BJ (cell line): ENCODE data around the gene STXBP4. TPM values are rescaled to one million over a fixed set of nuclear protein-coding genes. Genes with fewer than 3 reads are reported as not detected.

Experiments used
- CTCF ChIA-PET: fragments of 350-600 bp; formaldehyde crosslinking; extraction: SDS; loops from one replicate; lab custom pipeline; 2021; ENCODE audit warnings: antibody characterized with exemption, inconsistent platforms; lab: Yijun Ruan, JAX
- POLR2A ChIA-PET: fragments of 300-600 bp; sonication (Branson Sonifier 250); formaldehyde crosslinking; extraction: SDS; loops from one replicate; lab custom pipeline; 2021; ENCODE audit warnings: antibody characterized with exemption; lab: Charles Lee
- DNase-seq: peaks from one replicate; pipeline ENCODE4 v3.0.0-alpha.2; 2011; ENCODE audit warnings: low read depth
- H3K27me3 ChIP-seq: 2 replicates; pipeline ENCODE4 v1.6.0; 2011; ENCODE audit warnings: low read length; ENCODE audit not compliant: control insufficient read depth, insufficient read depth
- H3K36me3 ChIP-seq: 2 replicates; pipeline ENCODE4 v1.5.1; 2011; ENCODE audit warnings: low read length; ENCODE audit not compliant: control insufficient read depth, insufficient read depth
- H3K4me3 ChIP-seq: 2 replicates; pipeline ENCODE4 v1.5.1; 2011; ENCODE audit warnings: low read depth, mild to moderate bottlenecking, control low read depth, low read length
- CTCF ChIP-seq: IDR thresholded peaks from 2 replicates; pipeline ENCODE4 v1.5.1; 2011; ENCODE audit warnings: low read depth, mild to moderate bottlenecking, control low read depth, inconsistent platforms, low read length, moderate library complexity; ENCODE audit not compliant: insufficient read depth
- polyA minus RNA-seq: library from RNA; depleted of rRNA, polyadenylated mRNA; stranded (reverse); fragments of >200 nt; gene quantifications from 2 replicates; pipeline ENCODE4 v1.2.3, GENCODE V29; 2011; rRNA and poly(A)+ RNA removed
- polyA plus RNA-seq: library from polyadenylated mRNA; depleted of rRNA; stranded (reverse); fragments of >200 nt; gene quantifications from 2 replicates; pipeline ENCODE4 v1.2.3, GENCODE V29; 2011; rRNA removed

STXBP4 gene
- polyA plus RNA-seq: 1.8 and 3.8 TPM in 2 replicates
- 2.6 and 3.0 TPM in 2 replicates for polyA minus RNA-seq

- no peak; the same call in 1 of the 2 replicates for TF ChIP-seq CTCF
- Histone ChIP-seq H3K4me3 (peak within 1 kb of the TSS; percentile 92), H3K36me3 (no peaks in the 10 kb centered on the region), H3K27me3 (no peaks in the 10 kb centered on the region)
- peak; percentile 83 for DNase-seq
- CTCF ChIA-PET: interaction anchor here (0.6 to 1.2 kb wide), 3 partner anchors 10 to 211 kb away, joined by 3 to 4 read pairs (median 3); no protein-coding TSS in a partner anchor
- POLR2A ChIA-PET: interaction anchor here (0.6 kb wide), 1 partner anchor 9 kb away, joined by 9 read pairs; no protein-coding TSS in a partner anchor
Observed at GRCh38 chr17:54968262-54968987, at the start of gene STXBP4, which contains the start of gene COX11. STXBP4 (plus strand) TSS chr17:54968765; CDS start chr17:54986220, 17,455 bp downstream. COX11 (minus strand) TSS chr17:54968654; CDS start chr17:54968646, 8 bp downstream.

- POLR2A ChIA-PET: no interaction called here
- no peak for TF ChIP-seq CTCF
- no peaks in the 10 kb centered on the region for H3K27me3 ChIP-seq
- CTCF ChIA-PET: interaction anchor here (1.3 kb wide), 1 partner anchor 9 kb away, joined by 3 read pairs; no protein-coding TSS in a partner anchor
- no peak for DNase-seq
- peaks cover 9% of the 10 kb centered on the region for H3K36me3 ChIP-seq
- no peak overlapping the region for H3K4me3 ChIP-seq
Observed at GRCh38 chr17:54919425-54919824, 49.1 kb upstream of the STXBP4 start.

GRCh38 chr17:54920819-54921218, 47.7 kb upstream of the STXBP4 start:
- Histone ChIP-seq H3K36me3 (peaks cover 4% of the 10 kb centered on the region), H3K27me3 (no peaks in the 10 kb centered on the region), H3K4me3 (no peak overlapping the region)
- ChIA-PET POLR2A (no interaction called here), CTCF (no interaction called here)
- no peak for DNase-seq
- TF ChIP-seq CTCF: no peak

GRCh38 chr17:54924405-54924804, 44.2 kb upstream of the STXBP4 start:
- no peak for TF ChIP-seq CTCF
- Histone ChIP-seq H3K36me3 (0 out of 2 replicates have a peak, but pooled peaks cover 2% of the 10 kb centered on the region), H3K4me3 (no peak overlapping the region), H3K27me3 (no peaks in the 10 kb centered on the region)
- ChIA-PET CTCF (no interaction called here), POLR2A (no interaction called here)
- DNase-seq: no peak

GRCh38 chr17:54927525-54927924, 41.0 kb upstream of the STXBP4 start:
- Histone ChIP-seq H3K4me3 (no peak overlapping the region), H3K27me3 (no peaks in the 10 kb centered on the region), H3K36me3 (0 out of 2 replicates have a peak, but pooled peaks cover 2% of the 10 kb centered on the region)
- POLR2A ChIA-PET: no interaction called here
- no peak for TF ChIP-seq CTCF
- DNase-seq: no peak
- CTCF ChIA-PET: no interaction called here
